ENCODE data around the gene P2RY12.

The P2RY12 gene

GRCh38 chr3:151407928-151408327 is 23.4 kb upstream of the P2RY12 start:
- no peak for TF ChIP-seq CTCF (conservative IDR thresholded peaks at IDR 0.05; ENCODE audit: low read length)
- DNase-seq (ENCODE audit: low read depth), result no peak
- no peak overlapping the region for H3K4me3 ChIP-seq (ENCODE audit: low read length)

GRCh38 chr3:151404316-151404715 is 19.8 kb upstream of the P2RY12 start:
- no peak overlapping the region for H3K4me3 ChIP-seq (ENCODE audit: low read length)

DNA sequence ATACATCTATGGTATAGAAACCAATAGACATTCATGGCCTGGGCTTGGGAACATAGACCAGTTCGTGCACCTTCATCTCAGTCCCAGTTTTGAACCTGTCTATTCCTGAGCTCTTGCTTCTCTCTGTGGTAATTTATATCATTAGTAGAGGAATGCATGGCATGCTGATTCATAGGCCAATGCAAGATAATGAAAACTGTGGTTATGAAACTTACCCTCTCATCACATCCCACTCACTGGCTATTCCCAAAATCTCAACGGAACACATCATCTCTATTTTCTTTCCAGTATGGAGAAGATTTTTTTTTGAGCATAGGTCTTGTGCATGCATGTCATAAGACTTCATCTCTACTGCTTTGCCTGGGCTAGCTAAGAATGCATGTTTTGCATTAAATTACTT is 18.7 kb upstream of the P2RY12 start:
- peak; percentile 82 for DNase-seq (ENCODE audit: low read depth)
- no peak for TF ChIP-seq CTCF (conservative IDR thresholded peaks at IDR 0.05; ENCODE audit: low read length)

More at GRCh38 chr3:151404316-151404715, 19.8 kb upstream of the P2RY12 start:
- peak; percentile 75 for DNase-seq (ENCODE audit: low read depth)
- no peak for TF ChIP-seq CTCF (conservative IDR thresholded peaks at IDR 0.05; ENCODE audit: low read length)

GRCh38 chr3:151402349-151402748 is 17.8 kb upstream of the P2RY12 start:
- no peak for TF ChIP-seq CTCF (conservative IDR thresholded peaks at IDR 0.05; ENCODE audit: low read length)
- DNase-seq (ENCODE audit: low read depth), result no peak

More for the DNA sequence above, 18.7 kb upstream of the P2RY12 start:
- no peak overlapping the region for H3K4me3 ChIP-seq (ENCODE audit: low read length)

GRCh38 chr3:151400341-151400740 is 15.8 kb upstream of the P2RY12 start:
- no peak for TF ChIP-seq CTCF (conservative IDR thresholded peaks at IDR 0.05; ENCODE audit: low read length)
- H3K4me3 ChIP-seq (ENCODE audit: low read length), result no peak overlapping the region
- no peak for DNase-seq (ENCODE audit: low read depth)

More at GRCh38 chr3:151402349-151402748, 17.8 kb upstream of the P2RY12 start:
- H3K4me3 ChIP-seq (ENCODE audit: low read length), result no peak overlapping the region

GRCh38 chr3:151398895-151399294 is 14.3 kb upstream of the P2RY12 start:
- no peak for TF ChIP-seq CTCF (conservative IDR thresholded peaks at IDR 0.05; ENCODE audit: low read length)
- no peak for DNase-seq (ENCODE audit: low read depth)
- H3K4me3 ChIP-seq (ENCODE audit: low read length), result no peak overlapping the region

- H3K4me3 ChIP-seq (ENCODE audit: low read length), result no peak overlapping the region
- no peak for TF ChIP-seq CTCF (conservative IDR thresholded peaks at IDR 0.05; ENCODE audit: low read length)
- DNase-seq (ENCODE audit: low read depth), result peak; percentile 61
Measured at GRCh38 chr3:151395806-151396205, 11.3 kb upstream of the P2RY12 start.
